Measurements from ENCODE around the gene SERP1. TPM values are rescaled to one million over a fixed set of nuclear protein-coding genes. Genes with fewer than 3 reads are reported as not detected.
A peak's percentile ranks its signal among the peaks of the same experiment; 100 is the strongest.

Gene SERP1
- total RNA-seq, 1 experiment from 2014 or later, result 439 TPM

DNA sequence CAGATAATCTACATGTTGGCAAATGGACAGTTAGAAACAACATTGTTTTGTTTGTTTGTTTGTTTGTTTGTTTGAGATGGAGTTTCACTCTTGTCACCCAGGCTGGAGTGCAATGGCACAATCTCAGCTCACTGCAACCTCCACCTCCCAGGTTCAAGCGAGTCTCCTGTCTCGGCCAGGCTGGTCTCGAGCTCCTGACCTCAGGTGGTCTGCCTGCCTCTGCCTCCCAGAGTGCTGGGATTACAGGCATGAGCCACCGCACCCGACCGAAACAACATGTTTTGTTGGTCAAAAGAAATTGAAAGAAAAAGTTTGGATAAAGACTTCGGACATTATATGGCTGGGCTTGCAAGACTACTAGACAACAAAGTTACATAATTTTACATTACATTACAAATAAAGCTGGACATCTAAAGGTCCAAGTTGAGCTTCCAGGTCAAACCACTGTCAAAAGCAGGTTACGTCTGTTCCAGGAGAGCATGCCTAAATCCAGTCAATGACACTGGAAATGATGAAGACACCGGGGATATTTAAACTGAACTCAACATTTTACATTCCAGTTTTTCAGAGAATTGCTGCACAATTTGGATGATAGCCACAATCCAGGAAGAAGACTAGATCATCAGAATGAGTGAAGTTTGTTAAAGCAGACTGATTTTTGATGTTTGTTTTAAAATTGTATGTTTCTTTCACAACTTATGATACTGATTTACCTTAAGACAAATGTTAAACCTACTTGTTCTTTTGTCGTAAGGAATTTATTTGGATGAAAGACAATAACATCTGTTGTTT is 18.6 kb downstream of the SERP1 start:
- H3K4me3 ChIP-seq (ENCODE audit: low read length), result no peak overlapping the region
- no peaks in the 10 kb centered on the region for H3F3A ChIP-seq (ENCODE audit: low read length, unreplicated experiment)
- no peaks in the 10 kb centered on the region for H3K9me3 ChIP-seq (ENCODE audit: low read length)
- no peak overlapping the region for H3K27ac ChIP-seq (ENCODE audit: low read length)
- H4K20me1 ChIP-seq (ENCODE audit: low read length), result no peaks in the 10 kb centered on the region
- H2AFZ ChIP-seq (ENCODE audit: low read length), result no peak overlapping the region
- no peaks in the 10 kb centered on the region for H3K9me2 ChIP-seq (replicated peaks; ENCODE audit: low read length)
- no peaks in the 10 kb centered on the region for H3K36me3 ChIP-seq (ENCODE audit: low read depth, low read length)
- no peaks in the 10 kb centered on the region for H3K27me3 ChIP-seq (ENCODE audit: low read length)
- H3K9ac ChIP-seq (ENCODE audit: low read length), result no peak overlapping the region
- intact Hi-C loops (cut with micrococcal nuclease), result loop anchor here (2.0 to 5.0 kb wide), 3 partner anchors 51 to 340 kb away; partner anchors contain the start of gene SIAH2
- peak overlapping the region; percentile 9; the same call in 1 of the 2 replicates for H3K4me2 ChIP-seq (ENCODE audit: low read length)
- POLR2A ChIA-PET (ENCODE audit: unreplicated experiment), result no interaction called here
- H3K4me1 ChIP-seq (ENCODE audit: insufficient read depth, low read length), result no peaks in the 10 kb centered on the region
- CTCF ChIA-PET, result interaction anchor here (0.6 to 1.1 kb wide), 2 partner anchors 18 to 650 kb away, joined by 4 read pairs; partner anchors contain the start of gene SERP1
- DNase-seq (no peak), ATAC-seq (no peak)
- TF ChIP-seq EZH2 (IDR thresholded peaks at IDR 0.05; ENCODE audit: low read length, unreplicated experiment), result no peak
- TF ChIP-seq, protein P1, sequence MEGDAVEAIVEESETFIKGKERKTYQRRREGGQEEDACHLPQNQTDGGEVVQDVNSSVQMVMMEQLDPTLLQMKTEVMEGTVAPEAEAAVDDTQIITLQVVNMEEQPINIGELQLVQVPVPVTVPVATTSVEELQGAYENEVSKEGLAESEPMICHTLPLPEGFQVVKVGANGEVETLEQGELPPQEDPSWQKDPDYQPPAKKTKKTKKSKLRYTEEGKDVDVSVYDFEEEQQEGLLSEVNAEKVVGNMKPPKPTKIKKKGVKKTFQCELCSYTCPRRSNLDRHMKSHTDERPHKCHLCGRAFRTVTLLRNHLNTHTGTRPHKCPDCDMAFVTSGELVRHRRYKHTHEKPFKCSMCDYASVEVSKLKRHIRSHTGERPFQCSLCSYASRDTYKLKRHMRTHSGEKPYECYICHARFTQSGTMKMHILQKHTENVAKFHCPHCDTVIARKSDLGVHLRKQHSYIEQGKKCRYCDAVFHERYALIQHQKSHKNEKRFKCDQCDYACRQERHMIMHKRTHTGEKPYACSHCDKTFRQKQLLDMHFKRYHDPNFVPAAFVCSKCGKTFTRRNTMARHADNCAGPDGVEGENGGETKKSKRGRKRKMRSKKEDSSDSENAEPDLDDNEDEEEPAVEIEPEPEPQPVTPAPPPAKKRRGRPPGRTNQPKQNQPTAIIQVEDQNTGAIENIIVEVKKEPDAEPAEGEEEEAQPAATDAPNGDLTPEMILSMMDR (conservative IDR thresholded peaks at IDR 0.05; ENCODE audit: low read depth, low read length), result no peak
- no peak for TF ChIP-seq EZH2phosphoT487 (IDR thresholded peaks at IDR 0.05; ENCODE audit: borderline replicate concordance, low read length)
- H3K79me2 ChIP-seq (ENCODE audit: low read length), result no peaks in the 10 kb centered on the region
- no TSS peak for BruUV-seq (replicated peaks)

DNA sequence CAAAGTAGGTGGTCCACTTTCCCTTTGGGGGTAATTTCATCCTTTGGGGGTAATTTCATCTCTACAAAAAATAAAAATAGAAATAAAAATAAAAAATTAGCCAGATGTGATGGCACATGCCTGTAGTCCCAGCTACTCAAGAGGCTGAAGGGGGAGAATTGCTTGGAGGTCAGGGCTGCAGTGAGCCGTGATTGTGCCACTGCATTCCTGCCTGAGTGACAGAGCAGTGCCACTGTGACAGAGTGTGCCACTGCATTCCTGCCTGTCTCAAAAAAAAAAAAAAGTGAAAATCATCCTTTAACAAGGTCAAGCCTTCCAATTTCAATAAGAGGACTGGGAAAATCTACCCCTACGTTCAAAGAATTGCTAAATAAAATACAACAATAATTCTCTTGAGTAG is 22.8 kb downstream of the SERP1 start:
- TF ChIP-seq, protein P1 (conservative IDR thresholded peaks at IDR 0.05; ENCODE audit: low read depth, low read length), result no peak
- TF ChIP-seq EZH2 (IDR thresholded peaks at IDR 0.05; ENCODE audit: low read length, unreplicated experiment) (no peak), EZH2phosphoT487 (IDR thresholded peaks at IDR 0.05; ENCODE audit: borderline replicate concordance, low read length) (no peak)
- Histone ChIP-seq H3K27me3 (ENCODE audit: low read length) (no peaks in the 10 kb centered on the region), H3K9ac (ENCODE audit: low read length) (no peak overlapping the region), H3K4me2 (ENCODE audit: low read length) (no peak overlapping the region), H3K9me3 (ENCODE audit: low read length) (no peaks in the 10 kb centered on the region), H3F3A (ENCODE audit: low read length, unreplicated experiment) (no peaks in the 10 kb centered on the region), H3K79me2 (ENCODE audit: low read length) (no peaks in the 10 kb centered on the region), H2AFZ (ENCODE audit: low read length) (no peak overlapping the region), H3K36me3 (ENCODE audit: low read depth, low read length) (no peaks in the 10 kb centered on the region), H3K27ac (ENCODE audit: low read length) (no peak overlapping the region), H3K4me1 (ENCODE audit: insufficient read depth, low read length) (peaks cover 16% of the 10 kb centered on the region), H3K9me2 (replicated peaks; ENCODE audit: low read length) (no peaks in the 10 kb centered on the region), H3K4me3 (ENCODE audit: low read length) (no peak overlapping the region), H4K20me1 (ENCODE audit: low read length) (no peaks in the 10 kb centered on the region)
- BruUV-seq (replicated peaks), result no TSS peak
- ATAC-seq (no peak), DNase-seq (no peak)
- intact Hi-C loops (cut with micrococcal nuclease), result no loop called here
- POLR2A ChIA-PET (ENCODE audit: unreplicated experiment), result interaction anchor here (0.6 kb wide), 1 partner anchor 22 kb away, joined by 4 read pairs; no protein-coding TSS in a partner anchor
- CTCF ChIA-PET, result no interaction called here

DNA sequence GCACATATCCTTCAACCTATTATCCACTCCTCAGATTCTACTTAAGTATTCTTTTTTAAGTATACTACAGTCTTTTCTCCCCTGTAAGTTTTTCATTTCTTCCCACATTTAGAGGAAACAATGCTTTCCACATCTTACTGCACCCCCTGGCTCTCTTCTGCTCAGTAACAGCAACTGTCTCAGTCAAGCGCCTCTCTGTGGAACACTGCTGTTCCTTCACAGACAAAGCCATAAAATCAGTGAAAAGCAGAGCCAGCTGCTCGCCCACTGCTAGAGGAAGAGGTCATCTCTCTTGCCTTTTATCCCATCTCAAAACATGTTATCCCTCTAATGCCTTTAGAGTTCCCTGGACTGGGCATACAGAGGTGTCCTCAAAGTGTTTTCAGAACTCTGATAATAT is 24.8 kb downstream of the SERP1 start:
- TF ChIP-seq, protein P1 (conservative IDR thresholded peaks at IDR 0.05; ENCODE audit: low read depth, low read length), result 0 out of 2 replicates have a peak, but pooled peaks have one; percentile 18
- TF ChIP-seq EZH2phosphoT487 (IDR thresholded peaks at IDR 0.05; ENCODE audit: borderline replicate concordance, low read length), result no peak
- Histone ChIP-seq H3K27me3 (ENCODE audit: low read length) (no peaks in the 10 kb centered on the region), H3K27ac (ENCODE audit: low read length) (no peak overlapping the region), H3K4me2 (ENCODE audit: low read length) (no peak overlapping the region), H3K9ac (ENCODE audit: low read length) (no peak overlapping the region), H3K9me2 (replicated peaks; ENCODE audit: low read length) (no peaks in the 10 kb centered on the region), H4K20me1 (ENCODE audit: low read length) (no peaks in the 10 kb centered on the region), H3K4me1 (ENCODE audit: insufficient read depth, low read length) (peaks cover 21% of the 10 kb centered on the region), H3F3A (ENCODE audit: low read length, unreplicated experiment) (no peaks in the 10 kb centered on the region), H3K4me3 (ENCODE audit: low read length) (no peak overlapping the region), H3K36me3 (ENCODE audit: low read depth, low read length) (0 out of 2 replicates have a peak, but pooled peaks cover 5% of the 10 kb centered on the region), H3K9me3 (ENCODE audit: low read length) (0 out of 2 replicates have a peak, but pooled peaks cover 9% of the 10 kb centered on the region), H3K79me2 (ENCODE audit: low read length) (no peaks in the 10 kb centered on the region), H2AFZ (ENCODE audit: low read length) (no peak overlapping the region)
- ATAC-seq (no peak), DNase-seq (no peak)
- ChIA-PET POLR2A (ENCODE audit: unreplicated experiment) (no interaction called here), CTCF (no interaction called here)
- no TSS peak for BruUV-seq (replicated peaks)
- intact Hi-C loops (cut with micrococcal nuclease), result no loop called here

Data from PC-3 (cell line).